Measurements from ENCODE around the gene DPH5.

The DPH5 gene

DNA sequence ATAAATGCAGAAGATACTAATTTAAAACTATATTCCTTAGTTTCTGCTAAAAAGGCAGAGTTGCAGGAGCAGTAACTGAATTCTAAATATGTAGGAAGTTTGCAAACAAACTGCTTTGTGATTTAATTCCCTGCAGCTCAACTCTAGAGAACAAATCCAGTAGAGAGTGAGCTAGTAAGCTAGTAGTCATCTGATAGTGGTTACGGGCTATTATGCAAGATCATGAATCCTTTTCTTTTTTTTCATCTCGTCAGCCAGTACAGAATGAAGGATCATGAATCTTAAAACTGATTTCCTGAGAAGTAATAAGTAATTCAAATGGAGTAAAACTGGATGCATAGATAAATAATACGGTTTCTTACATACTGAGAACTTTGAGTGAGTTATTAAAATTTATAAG, 3.3 kb downstream of the DPH5 start:
- no peak overlapping the region for H3K27ac ChIP-seq (ENCODE audit: low read length)
- H3K36me3 ChIP-seq (ENCODE audit: insufficient read depth, low read length), result peaks cover 51% of the 10 kb centered on the region; the same call in 1 of the 2 replicates
- no peak overlapping the region for H3K4me3 ChIP-seq (ENCODE audit: low read depth in 1 of 2, low read length in 2 of 2)
- TF ChIP-seq, protein P1, sequence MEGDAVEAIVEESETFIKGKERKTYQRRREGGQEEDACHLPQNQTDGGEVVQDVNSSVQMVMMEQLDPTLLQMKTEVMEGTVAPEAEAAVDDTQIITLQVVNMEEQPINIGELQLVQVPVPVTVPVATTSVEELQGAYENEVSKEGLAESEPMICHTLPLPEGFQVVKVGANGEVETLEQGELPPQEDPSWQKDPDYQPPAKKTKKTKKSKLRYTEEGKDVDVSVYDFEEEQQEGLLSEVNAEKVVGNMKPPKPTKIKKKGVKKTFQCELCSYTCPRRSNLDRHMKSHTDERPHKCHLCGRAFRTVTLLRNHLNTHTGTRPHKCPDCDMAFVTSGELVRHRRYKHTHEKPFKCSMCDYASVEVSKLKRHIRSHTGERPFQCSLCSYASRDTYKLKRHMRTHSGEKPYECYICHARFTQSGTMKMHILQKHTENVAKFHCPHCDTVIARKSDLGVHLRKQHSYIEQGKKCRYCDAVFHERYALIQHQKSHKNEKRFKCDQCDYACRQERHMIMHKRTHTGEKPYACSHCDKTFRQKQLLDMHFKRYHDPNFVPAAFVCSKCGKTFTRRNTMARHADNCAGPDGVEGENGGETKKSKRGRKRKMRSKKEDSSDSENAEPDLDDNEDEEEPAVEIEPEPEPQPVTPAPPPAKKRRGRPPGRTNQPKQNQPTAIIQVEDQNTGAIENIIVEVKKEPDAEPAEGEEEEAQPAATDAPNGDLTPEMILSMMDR (IDR thresholded peaks at IDR 0.05; ENCODE audit: borderline replicate concordance, extremely low read depth, low read length, poor library complexity, severe bottlenecking), result no peak
- TF ChIP-seq EZH2 (IDR thresholded peaks at IDR 0.05; ENCODE audit: borderline replicate concordance, low read depth, low read length, severe bottlenecking), result no peak
- no peaks in the 10 kb centered on the region for H3K27me3 ChIP-seq (ENCODE audit: insufficient read depth, low read length, poor library complexity)
- peaks cover 39% of the 10 kb centered on the region for H3K79me2 ChIP-seq (ENCODE audit: insufficient read depth, low read length)
- no peaks in the 10 kb centered on the region for H3K9me3 ChIP-seq (ENCODE audit: insufficient read depth, low read length, severe bottlenecking)
- H3K4me1 ChIP-seq (ENCODE audit: insufficient read depth, low read length), result peaks cover 32% of the 10 kb centered on the region
- no peaks in the 10 kb centered on the region for H4K20me1 ChIP-seq (ENCODE audit: insufficient read depth, low read length)
- DNase-seq, result no peak
- no peak overlapping the region for H3K9ac ChIP-seq (ENCODE audit: low read depth, low read length)
- H3K4me2 ChIP-seq (ENCODE audit: insufficient read depth, low read length), result no peak overlapping the region
- no peak for ATAC-seq (ENCODE audit: insufficient read depth, low read depth)
- no peak overlapping the region for H2AFZ ChIP-seq (ENCODE audit: low read depth, low read length)

DNA sequence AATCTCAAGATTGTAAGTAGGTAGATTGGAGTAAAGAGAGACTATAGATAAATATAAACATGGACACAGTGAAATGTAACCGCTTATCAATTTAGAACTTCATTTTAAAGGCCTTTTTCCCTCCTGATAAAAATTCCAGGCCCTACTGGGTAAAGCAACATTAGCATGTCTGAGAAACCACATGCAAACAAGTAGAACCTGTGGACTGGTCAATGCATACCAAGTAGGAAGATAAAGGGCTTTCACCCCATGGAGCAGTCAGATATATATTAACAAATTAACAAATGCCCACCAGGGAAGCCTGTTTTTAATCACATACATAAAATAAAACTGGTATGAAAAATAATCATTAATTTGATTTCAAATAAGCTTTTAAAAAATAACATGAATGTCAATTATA, 8.1 kb downstream of the DPH5 start:
- Histone ChIP-seq H3K4me1 (ENCODE audit: insufficient read depth, low read length) (peaks cover 23% of the 10 kb centered on the region; the same call in 1 of the 2 replicates), H3K36me3 (ENCODE audit: insufficient read depth, low read length) (peaks cover 56% of the 10 kb centered on the region; the same call in 1 of the 2 replicates), H3K27me3 (ENCODE audit: insufficient read depth, low read length, poor library complexity) (no peaks in the 10 kb centered on the region), H3K27ac (ENCODE audit: low read length) (no peak overlapping the region), H3K4me2 (ENCODE audit: insufficient read depth, low read length) (no peak overlapping the region), H3K79me2 (ENCODE audit: insufficient read depth, low read length) (0 out of 2 replicates have a peak, but pooled peaks cover 3% of the 10 kb centered on the region), H4K20me1 (ENCODE audit: insufficient read depth, low read length) (no peaks in the 10 kb centered on the region), H3K9ac (ENCODE audit: low read depth, low read length) (no peak overlapping the region), H3K9me3 (ENCODE audit: insufficient read depth, low read length, severe bottlenecking) (no peaks in the 10 kb centered on the region), H3K4me3 (ENCODE audit: low read depth in 1 of 2, low read length in 2 of 2) (no peak overlapping the region), H2AFZ (ENCODE audit: low read depth, low read length) (no peak overlapping the region)
- TF ChIP-seq, protein P1 (IDR thresholded peaks at IDR 0.05; ENCODE audit: borderline replicate concordance, extremely low read depth, low read length, poor library complexity, severe bottlenecking), result no peak
- TF ChIP-seq EZH2 (IDR thresholded peaks at IDR 0.05; ENCODE audit: borderline replicate concordance, low read depth, low read length, severe bottlenecking), result no peak
- DNase-seq (no peak), ATAC-seq (ENCODE audit: insufficient read depth, low read depth) (no peak)

DNA sequence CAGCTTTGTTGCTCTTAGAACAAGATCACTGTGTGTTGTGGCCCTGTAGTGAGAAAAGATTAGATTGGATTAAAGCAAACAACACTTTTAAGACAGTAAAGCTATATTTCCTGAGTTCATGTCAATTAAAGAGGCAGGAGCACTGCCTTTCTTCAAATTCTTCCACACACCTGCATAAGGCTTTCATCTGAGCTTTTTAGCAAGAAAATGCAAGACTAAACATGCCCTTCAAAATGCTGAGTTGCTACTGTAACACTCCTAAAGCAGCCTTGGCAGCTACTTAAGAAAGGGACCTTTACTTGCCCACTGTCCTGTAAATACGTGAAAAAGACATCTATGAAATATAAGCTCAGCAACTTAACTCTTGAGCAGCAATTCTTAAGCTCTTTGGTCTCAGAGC, 11.8 kb downstream of the DPH5 start:
- Histone ChIP-seq H3K79me2 (ENCODE audit: insufficient read depth, low read length) (no peaks in the 10 kb centered on the region), H2AFZ (ENCODE audit: low read depth, low read length) (no peak overlapping the region), H3K4me3 (ENCODE audit: low read depth in 1 of 2, low read length in 2 of 2) (no peak overlapping the region), H3K27ac (ENCODE audit: low read length) (no peak overlapping the region), H3K4me1 (ENCODE audit: insufficient read depth, low read length) (peaks cover 23% of the 10 kb centered on the region; the same call in 1 of the 2 replicates), H3K4me2 (ENCODE audit: insufficient read depth, low read length) (no peak overlapping the region; the same call in 1 of the 2 replicates), H3K27me3 (ENCODE audit: insufficient read depth, low read length, poor library complexity) (no peaks in the 10 kb centered on the region), H3K9ac (ENCODE audit: low read depth, low read length) (no peak overlapping the region), H3K36me3 (ENCODE audit: insufficient read depth, low read length) (peaks cover 43% of the 10 kb centered on the region; the same call in 1 of the 2 replicates), H4K20me1 (ENCODE audit: insufficient read depth, low read length) (no peaks in the 10 kb centered on the region), H3K9me3 (ENCODE audit: insufficient read depth, low read length, severe bottlenecking) (no peaks in the 10 kb centered on the region)
- peak; percentile 86 for ATAC-seq (ENCODE audit: insufficient read depth, low read depth)
- TF ChIP-seq, protein P1 (IDR thresholded peaks at IDR 0.05; ENCODE audit: borderline replicate concordance, extremely low read depth, low read length, poor library complexity, severe bottlenecking), result no peak
- no peak for TF ChIP-seq EZH2 (IDR thresholded peaks at IDR 0.05; ENCODE audit: borderline replicate concordance, low read depth, low read length, severe bottlenecking)
- DNase-seq, result no peak
